GM21528 (cell line): ENCODE data around the gene C13orf42.

Source experiments
- ATAC-seq: cut with Tn5 transposase; IDR thresholded peaks from one replicate; pipeline ENCODE4 v1.9.1; 2021; ENCODE audit warnings: mild to moderate bottlenecking, moderate library complexity; ENCODE audit not compliant: unreplicated experiment, low FRiP score

The C13orf42 gene

DNA sequence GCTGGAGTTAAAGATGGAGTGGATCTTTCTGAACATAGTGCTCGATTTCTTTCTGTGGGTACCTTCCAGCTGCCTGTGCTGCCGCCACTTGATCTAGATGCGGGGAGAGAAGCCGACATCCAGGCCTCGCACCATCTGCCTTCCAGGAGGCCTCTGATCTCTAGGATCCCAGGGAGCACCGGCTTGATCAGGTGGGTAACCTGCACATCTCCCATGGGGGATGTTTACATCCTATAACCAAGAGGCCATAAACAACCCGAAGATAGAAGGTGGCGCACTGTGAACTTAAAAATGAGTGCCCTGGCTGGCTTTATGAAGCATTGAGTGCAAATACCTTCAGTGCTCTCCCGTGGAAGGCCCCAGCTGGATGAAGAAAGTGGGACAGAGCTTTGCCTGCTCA is at the start of gene C13orf42:
TSS of gene C13orf42 (minus strand) at position 101 of the 400 bp plus-strand sequence. CDS start at position 36, 65 bp downstream.
- no peak for ATAC-seq

DNA sequence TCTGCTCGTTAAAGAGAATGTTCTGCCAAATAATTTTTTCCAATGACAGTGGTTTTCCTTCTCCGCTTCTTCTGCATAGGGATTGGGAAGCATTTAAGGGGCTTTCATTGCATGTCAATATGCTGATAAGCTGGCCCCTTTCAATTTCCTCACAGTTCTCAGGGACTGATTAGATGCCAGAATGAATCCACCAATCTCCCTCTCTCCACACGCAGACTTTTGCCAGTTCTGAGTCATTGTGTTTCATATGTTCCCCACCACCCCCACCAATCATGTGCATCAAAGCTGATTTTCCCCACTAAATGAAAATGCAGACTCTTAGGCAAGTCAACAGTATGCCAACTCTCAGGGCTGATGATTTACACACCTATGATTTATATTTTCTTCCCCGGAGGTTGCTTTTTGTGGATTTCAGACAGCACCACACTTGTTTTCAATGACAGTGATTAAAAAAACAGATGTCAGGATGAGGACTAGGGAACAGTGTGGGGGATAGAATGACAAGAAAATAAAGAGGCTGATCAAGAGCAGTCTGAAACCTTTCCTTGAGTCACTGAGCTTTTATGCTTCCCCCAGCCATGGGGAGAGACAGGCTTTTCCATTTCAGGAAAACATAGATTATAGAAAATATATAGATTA is 47.9 kb upstream of the C13orf42 start:
- no peak for ATAC-seq

DNA sequence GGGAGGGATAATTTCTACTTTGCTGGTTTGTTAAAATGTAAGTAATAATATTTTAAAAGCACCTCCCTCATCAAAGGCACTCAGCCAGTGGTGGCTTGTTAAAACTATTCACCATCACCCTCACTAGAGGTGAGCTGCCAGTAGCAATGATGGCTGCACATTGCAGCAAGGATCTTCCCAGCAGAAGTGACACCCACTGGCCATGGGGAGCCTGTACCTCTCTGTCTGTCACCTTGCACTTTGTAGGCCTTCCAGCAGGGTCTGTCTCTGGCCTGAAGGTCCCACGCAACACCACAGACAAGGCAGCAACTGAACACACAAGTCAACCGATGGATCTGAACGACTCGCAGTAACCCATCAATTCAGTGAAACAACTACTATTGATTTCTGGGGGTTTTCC is 47.3 kb upstream of the C13orf42 start:
- ATAC-seq = no peak

DNA sequence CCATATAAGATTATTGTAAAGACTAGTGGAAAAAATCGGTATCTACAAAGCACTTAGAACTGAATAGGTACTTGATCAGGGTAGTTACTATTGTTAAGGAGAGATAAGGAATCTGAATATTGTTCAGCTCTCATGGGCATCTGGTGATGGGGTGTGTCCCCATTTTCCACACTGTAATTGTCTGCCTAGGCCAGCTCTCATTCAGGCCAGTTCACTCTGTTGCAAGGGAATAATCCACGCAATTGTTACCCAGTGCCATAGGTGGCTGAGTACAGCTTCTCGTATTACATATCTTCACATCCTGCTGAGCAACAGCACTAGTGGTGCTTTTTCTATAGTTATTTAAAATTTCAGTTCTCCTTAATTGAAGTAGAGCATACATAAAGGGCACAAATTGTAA is 45.6 kb upstream of the C13orf42 start:
- ATAC-seq = no peak

DNA sequence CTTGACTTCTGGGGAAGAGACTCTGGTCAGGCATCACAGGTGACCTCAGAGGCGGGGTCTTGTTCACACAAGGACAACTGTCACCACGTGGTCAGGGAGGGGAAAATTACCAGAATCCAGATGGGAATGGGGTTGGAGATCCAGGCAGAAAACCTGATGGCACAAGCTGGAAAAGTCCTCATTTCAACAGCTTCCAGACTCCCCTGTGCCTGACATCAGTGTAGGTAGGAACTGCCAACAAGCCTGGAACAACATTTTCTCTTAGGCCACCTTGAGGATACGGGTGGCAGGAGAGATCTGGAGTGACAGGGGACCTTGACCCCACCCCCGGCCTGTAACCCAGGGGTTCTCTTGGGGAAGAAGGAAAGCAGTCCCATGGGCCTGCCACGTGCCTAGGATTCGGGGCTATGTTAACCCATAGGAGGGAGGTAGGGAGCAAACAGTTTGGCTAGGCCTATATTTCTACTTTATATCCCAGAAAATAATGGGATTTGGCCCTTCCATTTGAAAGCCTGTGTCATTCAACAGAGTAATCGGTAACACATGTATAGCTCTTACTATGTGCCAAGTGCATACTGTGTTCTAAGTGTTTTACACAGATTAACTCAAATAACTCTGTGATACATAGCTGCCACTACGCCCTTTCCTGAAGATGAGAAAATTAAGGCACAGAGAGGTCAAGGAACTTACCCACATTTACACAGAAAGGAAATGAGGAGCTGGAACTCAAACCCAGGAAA is 44.9 kb upstream of the C13orf42 start:
- ATAC-seq = no peak

- ATAC-seq = no peak
These were observed 44.1 kb upstream of the C13orf42 start for GRCh38 chr13:51155161-51155560.

GRCh38 chr13:51154029-51154555 is 43.0 kb upstream of the C13orf42 start:
- no peak for ATAC-seq

DNA sequence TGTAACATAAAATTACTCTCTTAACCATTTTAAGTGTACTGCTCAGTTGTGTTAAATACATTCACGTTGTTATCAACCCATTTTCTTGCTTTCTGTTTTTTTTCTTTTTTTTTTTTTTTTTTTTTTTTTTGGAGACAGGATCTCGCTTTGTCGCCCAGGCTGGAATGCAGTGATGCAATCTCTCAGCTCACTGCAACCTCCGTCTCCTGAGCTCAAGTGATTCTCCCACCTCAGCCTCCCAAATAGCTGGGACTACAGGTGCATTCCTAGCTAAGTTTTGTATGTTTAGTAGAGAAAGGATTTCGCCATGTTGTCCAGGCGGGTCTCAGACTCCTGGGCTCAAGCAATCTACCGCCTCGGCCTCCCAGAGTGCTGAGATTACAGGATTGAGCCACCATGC is 42.5 kb upstream of the C13orf42 start:
- no peak for ATAC-seq

GRCh38 chr13:51152701-51153100 is 41.6 kb upstream of the C13orf42 start:
- no peak for ATAC-seq

DNA sequence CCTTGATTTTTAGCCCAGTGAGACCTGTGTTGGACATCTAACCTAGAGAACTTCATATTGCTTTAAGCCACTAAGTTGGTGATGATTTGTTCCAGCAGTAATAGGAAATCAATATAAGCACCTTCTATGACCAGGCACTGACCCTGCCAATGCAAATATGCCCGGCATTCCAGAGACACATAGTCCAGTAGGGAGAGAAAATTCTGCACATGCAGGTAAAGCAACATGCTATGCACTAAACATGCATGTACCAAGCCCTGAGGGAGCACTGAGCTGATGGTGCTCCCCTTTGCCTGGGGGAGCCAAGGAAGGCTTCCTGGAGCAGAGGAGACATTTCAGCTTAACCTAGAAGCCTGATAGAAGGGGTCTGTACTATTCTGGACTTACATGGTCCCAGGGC is 40.4 kb upstream of the C13orf42 start:
- no peak for ATAC-seq

DNA sequence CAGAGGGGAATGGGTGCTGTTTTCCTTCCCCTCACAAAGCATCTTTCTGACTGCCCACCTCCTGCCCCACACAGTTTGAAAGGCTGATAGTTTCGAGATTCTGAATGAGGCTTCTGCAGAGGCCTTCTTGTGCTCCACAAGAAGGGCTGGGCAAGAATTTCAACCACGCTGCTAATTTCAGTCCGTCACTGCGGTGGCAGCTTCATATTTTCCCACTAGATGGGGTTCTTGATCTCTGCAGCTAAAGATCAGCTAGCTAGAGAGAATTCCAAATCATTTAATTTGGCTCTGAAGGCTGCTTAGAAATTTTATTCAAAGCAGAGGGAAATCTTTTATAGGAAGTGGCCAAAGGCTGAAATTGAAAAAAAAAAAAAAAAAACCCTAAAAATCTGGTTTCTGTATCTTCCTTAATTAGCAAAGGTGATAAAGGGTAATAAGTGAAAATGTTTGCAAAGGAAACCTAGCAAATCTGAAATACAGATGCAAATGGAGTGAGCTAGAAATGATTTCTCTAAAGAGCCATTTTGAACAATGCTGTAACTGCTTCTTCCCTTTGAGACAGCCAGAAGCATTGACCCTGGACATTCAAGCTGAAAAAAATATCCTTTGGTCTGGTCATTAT is 38.0 kb upstream of the C13orf42 start:
- no peak for ATAC-seq

DNA sequence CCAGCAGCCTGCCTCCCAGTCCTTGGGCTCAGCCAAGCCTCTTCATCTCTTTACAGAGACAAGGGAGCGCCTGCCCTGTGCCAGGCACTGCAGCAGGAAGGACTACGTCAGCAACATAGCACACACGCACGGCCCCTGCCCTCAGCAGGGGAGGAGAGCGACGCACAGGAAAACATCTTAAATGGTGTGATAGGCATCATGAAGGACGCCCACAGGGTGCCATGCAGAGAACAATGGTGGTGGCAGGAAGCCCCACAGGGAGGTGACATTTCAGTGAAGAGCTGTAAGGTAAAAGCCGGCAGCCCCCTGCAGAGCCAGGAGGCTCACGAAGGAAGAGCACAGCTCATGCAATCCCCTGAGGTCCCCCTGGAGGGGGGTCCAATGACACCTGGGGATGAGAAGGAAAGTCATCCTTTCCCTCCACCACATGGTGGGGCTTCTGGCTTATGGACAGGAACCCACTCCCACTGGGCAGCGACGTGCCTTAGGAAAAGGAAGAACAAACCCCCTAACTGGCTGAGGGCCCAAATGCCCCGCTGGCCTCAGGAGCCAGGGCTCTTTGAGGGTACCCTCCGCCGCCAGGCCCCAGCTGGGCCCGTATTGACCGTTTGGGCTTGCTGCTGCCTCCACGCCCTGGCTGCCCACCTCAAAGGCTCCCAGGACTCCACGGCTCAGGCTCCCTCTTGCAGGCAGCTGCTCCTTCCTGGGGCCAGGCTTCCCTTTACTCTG is 37.3 kb upstream of the C13orf42 start:
- no peak for ATAC-seq

DNA sequence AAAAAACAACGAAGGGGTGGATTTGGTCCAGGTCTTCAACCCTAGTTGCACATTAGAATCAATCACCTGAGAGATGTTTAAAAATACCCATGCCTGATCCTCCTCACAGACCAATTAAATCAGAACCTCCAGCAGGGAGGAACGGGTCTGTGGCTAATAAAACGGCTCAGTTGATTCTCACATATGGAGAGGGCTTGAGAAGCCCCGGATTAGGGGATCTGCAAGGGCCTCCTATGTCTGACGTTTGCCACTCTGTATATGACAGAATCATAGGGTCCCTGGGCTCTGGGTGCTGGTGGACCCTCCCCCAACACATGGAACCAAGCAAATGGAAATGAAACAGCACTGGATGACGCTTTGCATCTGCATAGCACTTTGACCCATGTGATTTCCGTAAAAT is 36.7 kb upstream of the C13orf42 start:
- ATAC-seq = no peak

GRCh38 chr13:51146667-51147066 is 35.6 kb upstream of the C13orf42 start:
- ATAC-seq = no peak

DNA sequence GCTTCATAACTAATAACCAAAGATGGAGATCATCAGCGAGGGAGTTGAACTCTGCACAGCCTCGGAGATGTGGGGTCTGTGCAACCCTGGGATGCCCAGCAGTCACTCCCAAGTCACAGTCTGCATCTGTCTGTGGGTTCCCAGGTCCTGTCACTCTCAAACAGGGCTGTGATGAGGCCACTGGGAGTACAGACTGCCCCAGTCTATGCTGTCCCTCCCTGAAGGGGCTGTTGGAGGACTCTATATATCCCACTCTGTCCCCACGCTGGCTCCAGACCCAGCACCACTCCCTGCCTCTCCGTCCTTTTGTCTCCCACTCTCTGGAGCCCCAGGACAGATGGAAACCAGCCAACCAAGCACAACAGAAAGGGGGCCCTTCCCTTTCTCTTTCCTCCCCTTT is 26.2 kb upstream of the C13orf42 start:
- no peak for ATAC-seq

GRCh38 chr13:51136276-51136980 is 25.4 kb upstream of the C13orf42 start:
- no peak for ATAC-seq

DNA sequence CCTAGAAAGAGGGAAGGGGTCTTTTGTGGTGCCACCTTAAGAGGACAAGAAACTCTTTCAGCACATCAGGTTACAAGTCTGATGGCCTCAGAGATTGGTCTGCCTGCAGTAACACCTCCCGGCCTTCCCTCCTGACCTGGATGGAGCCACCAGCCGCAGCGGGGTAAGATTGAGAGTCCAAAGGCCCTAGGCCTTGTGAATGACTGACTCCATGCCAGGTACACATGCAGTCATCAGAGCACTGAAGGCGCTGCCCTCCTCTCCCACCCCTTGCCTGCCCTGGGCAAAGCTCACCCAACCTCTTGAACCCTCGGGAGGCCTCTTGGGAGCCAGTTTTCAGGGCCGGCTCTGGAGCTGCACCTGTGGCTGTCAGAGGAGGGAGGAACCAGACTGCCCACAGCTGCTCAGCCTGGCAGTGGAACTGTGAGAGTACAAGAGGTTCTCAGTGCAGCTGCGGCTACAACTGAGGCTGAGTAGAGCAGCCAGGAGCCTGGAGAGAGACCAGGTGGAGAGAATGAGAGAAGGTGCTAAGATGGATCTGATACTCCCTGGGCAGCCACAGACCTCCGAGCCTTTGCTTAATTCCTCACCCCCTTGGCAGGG is 23.8 kb upstream of the C13orf42 start:
- ATAC-seq = no peak

DNA sequence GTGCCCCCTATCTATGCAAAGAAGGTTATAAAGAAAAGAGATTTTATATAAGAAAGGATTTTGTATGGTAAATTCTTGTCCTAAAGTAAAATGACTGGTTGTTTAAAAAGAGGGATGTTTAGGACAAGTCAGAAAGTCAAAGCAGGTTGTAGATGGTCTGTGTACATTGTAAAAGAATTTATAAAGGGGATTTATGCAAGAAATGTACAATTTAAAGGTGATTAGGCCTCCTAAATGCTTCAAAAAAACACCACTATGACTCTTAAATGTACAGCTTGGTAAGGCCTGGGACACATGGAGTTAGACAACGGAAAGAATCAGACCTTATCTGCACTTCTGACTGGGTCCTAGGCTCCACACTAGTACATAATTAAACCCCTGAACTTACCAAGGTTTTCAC is 19.3 kb upstream of the C13orf42 start:
- no peak for ATAC-seq

- ATAC-seq = peak; percentile 79
These were observed 14.6 kb upstream of the C13orf42 start for GRCh38 chr13:51125495-51126226.
